A204.1 (cell line): ENCODE data around the gene UBE2M.
"Not testable (repeated sequence)": the region's sequence is repeated elsewhere in the genome, so short reads cannot be mapped to it uniquely, and the experiment has no call there.

Experiments used
- FAIRE-seq: peaks from 2 replicates; lab custom pipeline; 2012; peaks lifted over from hg19 to GRCh38; lab: Jason Lieb, UNC

The UBE2M gene

DNA sequence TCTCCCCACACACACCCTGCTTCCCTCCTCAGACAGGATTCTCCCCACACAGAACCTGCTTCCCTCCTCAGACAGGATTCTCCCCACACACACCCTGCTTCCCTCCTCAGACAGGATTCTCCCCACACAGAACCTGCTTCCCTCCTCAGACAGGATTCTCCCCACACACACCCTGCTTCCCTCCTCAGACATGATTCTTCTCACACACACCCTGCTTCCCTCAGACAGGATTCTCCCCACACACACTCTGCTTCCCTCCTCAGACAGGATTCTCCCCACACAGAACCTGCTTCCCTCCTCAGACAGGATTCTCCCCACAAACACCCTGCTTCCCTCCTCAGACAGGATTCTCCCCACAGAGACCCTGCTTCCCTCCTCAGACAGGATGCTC lies 19.2 kb downstream of the UBE2M start:
- not testable (repeated sequence) for FAIRE-seq

DNA sequence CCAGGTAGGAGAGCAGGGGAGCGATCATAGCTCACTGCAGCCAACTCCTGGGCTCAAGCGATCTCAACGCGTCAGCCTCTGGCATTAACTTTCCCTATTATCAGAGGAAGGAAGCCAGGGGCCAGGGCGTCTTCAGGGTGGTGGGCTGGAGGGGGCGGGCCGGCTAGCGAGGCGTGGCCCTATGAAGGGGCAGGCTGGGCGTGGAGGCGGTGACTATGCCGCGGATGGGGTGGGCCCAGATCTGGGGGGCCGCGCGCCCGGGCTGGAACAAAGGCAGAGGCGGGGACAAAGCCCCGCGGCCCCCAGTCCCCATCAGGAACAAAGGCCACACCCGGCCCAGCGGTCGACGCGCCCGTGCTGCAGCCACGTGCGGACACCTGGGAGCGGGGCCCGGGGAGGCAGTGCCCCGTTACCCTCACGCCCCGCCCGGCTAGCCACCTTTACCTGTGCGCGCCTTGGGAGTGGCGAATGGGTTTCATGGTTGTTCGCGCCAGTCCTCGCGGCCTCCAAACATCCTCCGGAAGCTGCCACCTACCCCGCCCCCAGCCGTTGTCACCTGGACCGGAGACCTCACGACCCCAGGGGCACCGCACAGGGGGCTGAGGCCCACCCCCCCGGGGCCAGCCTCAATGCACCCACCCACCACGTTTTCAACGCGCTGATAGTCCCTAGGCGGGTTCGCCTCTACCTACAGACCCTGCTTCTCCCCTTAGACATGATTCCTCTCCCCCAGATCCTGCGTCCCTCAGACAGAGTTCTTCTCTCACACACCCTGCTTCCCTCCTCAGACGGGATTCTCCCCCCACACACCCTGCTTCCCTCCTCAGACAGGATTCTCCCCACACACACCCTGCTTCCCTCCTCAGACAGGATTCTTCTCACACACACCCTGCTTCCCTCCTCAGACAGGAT lies 19.9 kb downstream of the UBE2M start:
- FAIRE-seq, result no peak

DNA sequence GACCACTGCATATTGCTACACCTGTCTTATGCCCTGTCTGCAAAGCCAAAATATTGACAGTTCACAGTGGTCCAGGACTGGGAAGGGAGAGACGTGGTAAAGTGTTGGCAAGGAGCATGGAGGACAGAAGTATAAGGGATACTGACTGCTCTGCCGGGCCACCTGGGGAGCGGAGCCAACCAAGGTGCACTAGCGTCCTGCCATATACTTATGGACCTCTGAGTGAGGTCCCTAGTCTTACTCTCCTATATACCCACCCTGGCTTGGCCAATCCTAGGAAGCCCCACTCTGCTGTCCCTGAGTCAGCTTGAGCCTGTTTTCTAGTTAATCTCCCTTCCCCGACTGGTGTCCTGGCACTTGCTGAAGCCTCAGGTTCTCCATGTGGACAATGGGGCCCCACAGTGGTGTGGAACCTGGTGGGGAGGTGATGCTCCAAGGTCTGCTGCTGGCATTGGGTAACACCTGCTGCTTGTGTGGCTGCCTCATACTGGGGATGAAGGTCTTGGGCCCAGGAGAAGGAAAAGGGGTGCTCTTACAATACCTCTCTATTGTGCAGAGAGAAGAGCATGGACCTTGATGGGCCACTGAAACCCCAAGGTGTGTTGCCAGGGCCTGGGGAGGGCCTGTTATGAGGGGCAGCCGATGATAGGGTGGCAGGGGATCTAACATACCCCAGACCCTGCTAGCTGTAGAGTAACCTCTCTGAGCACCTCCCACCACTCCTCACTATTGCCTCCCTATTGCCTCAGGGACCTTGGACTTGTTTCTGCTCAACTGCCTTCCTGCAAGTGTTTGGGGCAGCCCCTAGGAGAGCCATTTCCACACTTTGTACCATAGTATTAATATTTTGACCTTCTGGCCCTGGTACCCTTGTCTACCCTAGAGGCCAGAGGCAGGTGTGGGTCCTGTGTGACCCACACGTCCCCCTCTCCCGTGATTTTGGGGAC lies 21.3 kb downstream of the UBE2M start:
- no peak for FAIRE-seq

DNA sequence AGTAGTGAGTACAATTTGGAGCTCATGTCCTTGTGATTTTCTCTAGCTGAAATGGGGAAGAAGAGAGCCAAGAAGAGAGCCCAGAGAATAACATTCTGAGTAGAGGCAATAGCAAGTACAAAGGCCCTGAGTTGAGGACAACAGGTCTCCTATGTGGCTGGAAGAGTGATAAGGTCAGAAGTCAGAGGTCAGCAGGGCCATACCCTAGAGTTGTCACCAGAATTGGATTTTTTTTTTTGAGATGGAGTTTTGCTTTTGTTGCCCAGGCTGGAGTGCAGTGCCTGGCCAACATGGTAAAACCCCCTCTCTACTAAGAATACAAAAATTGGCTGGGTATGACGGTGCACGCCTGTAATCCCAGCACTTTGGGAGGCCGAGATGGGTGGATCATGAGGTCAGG lies 22.6 kb downstream of the UBE2M start:
- no peak for FAIRE-seq

DNA sequence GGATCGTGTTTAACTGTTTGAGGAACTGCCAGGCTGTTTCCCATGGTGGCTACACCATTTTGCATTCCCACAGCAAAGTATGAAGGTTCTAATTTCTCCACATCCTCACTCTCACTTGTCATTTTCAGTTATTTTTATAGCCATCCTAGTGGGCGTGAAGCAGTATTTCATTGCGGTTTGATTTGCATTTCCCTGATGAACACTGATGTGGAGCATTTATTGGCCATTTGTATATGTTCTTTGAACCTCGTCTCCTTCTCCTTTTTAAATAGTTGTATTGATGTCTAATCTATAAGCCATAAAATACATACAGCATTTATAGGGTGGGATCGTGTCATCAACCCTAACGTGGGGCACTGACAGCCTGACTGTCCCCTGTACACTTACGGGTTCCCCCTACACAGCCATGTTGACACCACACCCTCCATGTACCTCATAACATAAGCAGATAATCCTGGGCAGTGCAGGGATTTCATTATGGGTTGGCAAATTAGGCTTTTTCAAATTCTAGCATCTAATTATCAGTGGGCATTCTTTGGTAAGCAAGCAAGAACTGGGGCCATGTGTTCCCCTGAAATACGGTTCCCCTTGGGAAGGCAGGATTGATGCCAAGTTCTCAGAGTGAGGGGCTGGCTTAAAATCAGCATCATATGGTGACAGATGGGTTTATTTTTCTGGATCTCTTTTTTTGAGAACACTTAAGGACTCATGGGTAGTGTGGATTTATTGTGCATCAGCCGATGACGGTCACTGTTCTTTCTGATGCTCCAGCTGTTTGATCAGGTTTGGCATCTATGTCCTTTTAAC lies 27.2 kb downstream of the UBE2M start:
- FAIRE-seq, result no peak

DNA sequence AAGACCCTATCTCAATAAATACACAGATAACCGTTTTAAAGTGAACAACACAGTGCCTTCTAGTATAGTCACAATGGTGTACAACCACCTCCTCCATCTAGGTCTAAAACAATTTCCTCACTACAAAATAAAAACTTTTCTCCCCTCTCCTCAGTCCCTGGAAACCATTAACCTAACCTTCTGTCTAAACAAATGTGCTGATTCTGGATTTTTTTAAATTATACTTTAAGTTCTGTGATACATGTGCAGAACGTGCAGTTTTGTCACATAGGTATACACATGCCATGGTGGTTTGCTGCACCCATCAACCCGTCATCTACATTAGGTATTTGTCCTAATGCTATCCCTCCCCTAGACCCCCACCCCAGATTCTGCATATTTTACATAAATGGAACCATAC lies 29.0 kb downstream of the UBE2M start:
- no peak for FAIRE-seq

DNA sequence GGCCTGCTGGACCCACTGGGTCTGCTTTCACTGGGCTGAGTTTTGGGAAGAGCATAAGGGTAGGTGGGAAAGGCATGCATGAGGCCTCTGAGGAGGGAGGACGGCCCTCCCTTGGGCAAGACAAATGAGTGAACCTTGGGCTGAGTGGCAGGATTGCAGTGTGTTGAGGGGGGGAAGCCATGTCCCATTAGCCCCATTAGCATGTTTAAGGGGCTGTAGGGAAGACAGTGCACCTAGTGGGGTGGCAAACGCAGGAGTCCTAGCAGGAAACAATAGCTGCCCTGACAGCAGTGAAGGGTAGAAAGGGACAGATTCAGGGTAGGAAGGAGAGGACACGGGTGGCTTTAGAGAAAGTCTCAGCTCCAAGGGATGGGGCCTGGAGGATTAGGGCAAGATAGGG lies 35.7 kb downstream of the UBE2M start:
- FAIRE-seq, result no peak

DNA sequence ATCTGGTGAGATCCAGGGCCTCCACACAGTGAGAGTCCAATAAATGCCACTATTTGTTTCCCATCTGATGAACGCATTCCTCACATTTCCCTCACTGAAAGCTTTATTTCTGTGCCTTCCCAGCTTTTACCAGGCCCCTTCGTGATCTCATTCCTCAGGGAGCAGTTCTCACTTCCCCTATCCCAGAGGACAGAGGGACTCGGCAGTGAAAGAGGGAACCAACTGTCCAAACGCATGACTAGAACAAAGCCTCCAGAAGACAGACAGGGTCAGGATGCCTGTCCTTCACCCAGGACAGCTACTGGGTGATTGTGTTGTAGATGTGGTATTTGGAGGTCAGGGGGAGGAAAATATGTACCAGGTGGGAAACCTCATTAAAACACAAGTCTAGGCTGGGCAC lies 36.8 kb downstream of the UBE2M start:
- no peak for FAIRE-seq

DNA sequence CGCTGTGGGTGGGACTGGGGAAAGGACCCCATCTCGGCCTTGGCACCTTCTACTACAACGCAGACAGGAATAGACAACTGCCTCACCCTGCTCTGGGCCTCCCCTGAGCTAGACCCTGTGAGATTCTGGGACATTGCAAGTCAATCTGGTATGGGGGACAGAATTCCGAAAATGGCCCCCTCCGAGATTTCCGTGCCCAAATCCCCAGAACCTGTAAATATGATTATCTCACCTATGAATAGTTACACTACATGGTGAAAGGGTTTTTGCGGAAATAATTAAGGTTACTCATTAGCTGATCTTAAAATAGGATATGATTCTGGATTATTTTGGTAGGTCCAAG lies 38.2 kb downstream of the UBE2M start:
- FAIRE-seq, result no peak

DNA sequence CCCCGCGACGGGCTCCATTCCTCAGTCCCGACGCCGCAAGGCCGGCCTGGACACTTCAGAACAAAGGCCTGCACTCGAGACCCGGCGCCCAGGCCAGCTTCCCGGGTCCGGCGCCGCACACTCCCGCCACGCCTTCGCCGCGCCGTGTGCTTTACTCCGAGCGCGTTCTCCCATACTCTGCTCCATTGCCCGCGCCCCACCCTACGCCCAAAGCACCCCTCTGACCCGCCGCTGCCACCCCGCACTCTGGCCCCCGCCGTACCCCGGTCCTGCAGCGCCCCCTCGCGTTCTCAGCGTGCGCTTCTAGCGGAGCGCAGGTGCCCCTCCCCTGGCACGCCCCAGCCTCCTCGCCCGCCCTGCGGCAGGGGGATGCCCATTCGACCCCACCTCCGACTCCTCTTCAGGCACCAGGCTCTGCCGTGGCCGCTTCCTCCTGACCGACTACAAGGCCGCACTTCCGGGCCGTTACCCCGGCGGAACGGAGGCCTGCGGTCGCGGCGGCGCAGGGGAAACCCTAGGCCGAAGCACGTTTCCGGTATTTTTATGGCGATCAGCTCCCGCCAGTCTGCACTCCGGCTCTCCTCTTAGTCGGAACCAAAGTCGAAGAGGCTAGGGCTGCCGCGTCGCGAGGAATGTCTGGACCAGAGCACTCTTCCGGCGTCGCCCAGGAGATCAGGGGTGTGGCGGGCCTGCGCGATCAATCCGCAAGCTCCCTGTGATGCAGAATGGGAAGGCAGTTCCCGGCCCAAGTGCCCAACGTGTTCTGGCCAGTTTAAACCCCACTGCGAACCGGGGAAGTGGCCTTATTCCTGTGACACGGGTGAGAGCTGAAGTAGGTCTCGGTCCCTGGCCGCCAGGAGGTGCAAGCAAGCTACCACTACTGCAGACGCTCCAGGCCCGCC lies 38.8 kb downstream of the UBE2M start, which contains the start of gene ZBTB45:
Gene ZBTB45, minus strand, starts transcription at position 456 of the 902 bp plus-strand sequence. CDS start 2,137 bp downstream, outside the sequence.
- peak; percentile 48 for FAIRE-seq

DNA sequence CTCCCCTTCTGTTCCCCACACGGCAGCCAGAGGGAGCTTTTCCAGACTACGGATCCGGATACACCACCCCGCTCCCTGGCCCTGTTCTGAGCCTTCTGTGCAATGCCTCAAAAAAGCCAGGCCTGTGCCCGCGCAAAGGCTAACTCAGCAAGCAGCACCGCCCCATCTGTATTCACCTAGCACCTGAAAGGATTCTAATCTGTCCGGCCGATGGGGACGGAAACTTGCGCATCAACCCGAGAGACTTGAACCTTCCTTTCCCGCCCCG lies 39.4 kb downstream of the UBE2M start:
- no peak for FAIRE-seq

DNA sequence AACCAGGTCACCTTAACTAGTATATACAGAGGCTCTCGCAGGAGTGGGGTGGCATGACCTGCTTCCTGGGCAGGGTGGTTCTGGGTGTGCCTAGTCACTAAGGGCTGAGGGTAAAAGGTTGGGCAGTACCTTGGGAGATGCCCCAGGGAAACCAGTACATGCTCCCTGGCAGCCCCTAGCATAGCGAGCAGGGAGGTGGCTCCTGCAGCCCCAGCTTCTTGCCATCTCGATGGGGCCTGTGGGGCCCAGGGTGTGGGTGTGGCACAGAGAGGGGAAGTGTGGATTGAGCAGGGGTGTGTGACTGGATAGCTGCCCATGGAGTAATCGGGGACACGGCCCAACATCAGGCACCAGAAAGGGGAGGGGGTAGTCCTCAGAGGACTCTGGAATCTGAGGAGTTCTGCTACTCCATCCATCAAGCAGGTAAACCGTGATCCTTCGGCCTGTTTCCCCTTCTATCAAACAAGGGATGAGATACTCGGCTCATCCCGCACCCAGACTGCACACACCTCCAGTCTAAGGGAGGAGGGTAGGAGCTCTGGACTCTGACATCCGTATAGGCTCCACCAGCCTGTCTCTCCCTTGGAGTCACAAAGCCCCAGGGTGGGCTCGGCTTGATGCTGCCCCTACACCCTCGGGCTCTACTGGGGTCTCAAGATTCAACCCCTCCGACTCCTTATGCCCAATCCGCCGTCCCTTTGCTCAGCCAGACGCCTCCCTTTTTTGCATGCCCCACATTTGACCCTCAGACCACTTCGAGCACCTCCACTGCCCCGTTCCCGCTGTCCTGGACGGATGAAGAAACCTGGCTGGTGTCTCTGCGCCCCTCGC lies 39.9 kb downstream of the UBE2M start:
- FAIRE-seq, result no peak

DNA sequence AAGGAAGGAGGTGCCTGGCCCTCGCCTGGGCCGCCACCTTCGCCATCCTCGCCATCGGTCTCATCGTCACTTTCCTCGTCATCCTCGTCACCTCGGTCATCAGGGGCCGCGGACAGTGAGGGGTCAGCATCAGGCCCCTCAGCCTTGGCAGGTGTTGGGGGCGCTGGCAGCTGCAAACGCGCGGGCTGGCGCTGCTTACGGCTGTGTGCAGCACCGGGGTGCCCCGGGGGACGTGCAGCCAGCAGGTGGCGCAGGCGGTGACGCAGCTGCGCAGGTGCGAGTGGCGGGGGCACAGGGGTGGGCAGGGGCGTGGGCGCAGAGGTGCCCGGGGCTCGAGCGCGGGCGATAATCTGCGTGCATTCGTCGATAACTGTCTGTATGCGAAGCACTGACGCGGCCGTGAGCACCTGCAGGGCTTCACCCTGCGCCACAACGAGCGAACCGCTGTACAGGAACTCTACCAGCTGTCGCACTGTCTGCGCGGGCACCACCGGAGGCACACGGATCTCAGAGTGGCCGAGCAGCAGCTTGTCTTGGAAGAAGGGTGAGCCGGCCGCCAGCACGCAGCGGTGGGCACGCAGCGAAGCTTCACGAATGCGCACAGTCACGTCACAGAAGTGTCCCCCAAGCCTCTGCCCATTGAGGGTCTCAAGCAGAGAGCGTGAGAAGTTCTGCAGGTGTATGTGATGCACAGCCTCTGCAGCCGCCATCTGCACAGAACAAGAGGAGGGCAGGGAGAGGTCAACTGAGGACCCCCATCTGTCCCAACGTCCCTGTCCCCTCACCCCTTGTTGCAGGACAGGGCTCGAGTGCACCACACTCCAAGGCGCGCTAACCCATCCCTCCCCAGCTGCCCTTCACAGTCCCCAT lies 41.2 kb downstream of the UBE2M start:
- FAIRE-seq, result no peak

DNA sequence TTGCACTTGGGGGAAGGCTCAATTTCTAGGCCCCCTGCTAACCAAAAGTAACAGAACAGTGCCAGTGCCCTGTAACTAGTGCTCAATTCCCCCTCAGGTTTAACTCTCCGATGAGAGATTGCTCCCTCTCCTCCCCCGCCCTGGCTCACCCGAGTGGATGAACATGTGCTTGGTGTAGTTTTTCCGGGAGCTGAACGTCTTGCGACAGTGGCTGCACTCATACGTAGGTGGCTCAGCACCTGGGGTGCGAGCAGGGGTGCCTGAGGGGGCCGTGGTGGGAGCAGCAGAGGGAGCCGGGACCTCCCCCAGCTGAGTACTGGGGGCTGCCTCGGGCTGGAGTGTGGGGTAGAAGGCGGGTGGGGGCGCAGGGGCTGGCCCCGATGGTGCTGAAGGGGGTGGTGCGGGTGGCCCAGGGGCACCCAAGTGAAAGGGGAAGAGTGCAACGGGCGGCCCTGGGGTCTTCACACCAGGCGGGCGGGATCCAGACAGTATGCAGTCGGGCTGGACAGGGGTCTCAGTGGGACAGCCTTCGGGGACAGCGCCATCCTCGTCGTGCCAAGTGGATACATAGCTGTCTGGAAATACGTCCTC lies 42.1 kb downstream of the UBE2M start:
- no peak for FAIRE-seq

DNA sequence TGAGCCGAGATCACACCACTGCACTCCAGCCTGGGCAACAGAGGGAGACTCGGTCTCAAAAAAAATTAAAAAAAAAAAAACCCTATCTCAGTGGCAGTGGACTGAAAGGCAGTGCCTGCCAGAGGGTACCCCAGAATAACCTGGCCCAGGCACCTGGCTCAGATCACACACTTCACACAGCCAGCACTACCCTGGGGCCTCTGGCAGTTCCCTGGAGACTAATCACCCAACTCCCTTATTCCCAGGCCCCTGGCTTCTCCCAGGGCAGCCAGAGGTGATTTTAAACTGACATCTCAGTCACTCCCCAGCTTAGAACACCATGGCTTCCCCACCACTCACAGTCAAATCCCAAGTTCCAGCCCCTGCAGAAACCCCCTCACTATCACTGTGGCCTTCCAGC lies 43.2 kb downstream of the UBE2M start:
- FAIRE-seq, result no peak

DNA sequence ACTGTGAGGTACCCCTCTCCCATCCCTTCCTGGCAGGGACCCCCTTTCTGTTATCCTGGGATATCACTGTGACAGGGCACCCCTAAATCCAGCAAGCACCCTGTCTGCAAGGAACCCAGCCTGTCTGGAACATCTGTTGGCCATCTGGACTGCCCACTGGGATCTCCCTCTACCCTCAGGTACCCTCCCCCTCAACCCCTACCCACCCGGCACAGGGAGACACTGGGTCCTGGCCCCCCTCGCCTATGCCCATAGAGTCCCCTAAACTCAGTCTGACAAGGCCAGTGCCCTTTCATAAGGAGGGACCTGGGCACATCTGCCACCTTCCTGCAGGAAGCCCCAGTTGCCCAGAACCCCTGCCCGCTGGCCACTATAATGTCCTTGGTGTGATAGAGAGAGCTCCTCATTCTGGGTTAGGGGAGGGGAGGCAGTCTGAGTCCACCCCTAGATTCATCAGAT lies 43.8 kb downstream of the UBE2M start:
- FAIRE-seq, result no peak

DNA sequence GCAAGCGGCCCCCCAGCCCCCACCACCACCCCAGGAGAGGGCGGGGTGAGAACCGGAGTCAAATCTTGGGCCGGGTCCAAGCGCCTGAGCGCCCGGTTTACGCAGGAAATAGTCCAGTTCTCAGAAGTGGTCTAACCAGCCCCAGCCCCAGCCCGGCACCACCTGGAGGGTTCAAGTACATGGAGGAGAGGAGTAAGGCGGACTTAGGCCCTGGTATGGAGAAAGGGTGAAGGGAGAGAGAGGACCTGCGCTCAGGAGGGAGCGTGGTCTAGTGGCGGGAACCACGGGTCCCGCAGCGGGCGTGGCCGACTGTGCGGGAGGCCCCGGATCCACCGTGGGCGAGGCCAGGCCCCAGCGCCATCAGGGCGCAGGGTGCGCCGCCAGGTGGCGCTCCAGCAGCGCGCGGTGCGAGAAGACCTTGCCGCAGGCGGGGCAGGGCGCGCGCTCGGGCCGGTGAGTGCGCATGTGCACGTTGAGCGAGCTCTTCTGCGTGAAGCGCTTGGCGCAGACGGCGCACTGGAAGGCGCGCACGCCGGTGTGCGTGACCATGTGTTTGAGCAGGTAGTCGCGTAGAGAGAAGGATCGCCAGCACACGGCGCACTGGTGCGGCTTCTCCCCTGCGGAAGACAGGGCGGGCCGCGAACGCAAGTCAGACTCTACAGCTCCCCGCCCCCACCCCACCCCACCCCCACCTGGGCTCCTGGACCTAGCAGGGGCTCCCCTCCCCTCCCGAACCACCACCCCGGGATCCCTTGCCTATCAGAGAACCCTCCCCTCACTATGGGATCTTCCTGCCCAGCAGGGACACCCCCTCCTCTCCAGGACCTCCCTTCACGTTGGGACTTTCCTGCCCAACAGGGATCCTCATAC lies 44.5 kb downstream of the UBE2M start:
- FAIRE-seq, result no peak

DNA sequence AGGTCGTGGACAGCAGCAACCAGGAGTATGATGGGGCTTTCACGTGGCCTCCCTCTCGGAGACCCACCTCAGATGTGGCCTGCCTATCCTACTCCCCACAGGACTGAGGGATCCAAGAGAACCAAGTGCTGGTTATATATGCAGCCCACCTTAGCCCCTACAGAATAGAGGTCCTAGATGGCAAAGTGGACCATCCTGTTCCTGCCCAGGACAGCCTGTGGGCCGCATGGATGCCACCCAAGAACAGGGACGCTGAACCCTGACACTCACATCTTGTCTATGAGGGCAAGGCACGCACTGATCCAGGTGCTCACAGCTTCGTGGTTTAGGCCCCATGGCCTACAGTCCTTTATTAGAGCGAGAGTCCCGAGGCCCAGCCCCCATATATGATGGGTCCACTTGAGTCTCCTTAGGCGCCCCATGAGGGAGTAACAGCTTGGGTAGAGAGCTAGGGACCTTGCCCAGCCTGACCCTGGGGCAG lies 45.2 kb downstream of the UBE2M start:
- no peak for FAIRE-seq
